Adrenal gland (tissue), 5 donors: ENCODE results near the gene TMX1.

ENCODE experiments used
- CTCF ChIP-seq, 6 experiments: fragments of 450-650 bp in 4 of 6; fragments of 200-600 bp in 2 of 6; sonication (generic) in 1 of 6; IDR thresholded peaks; 1 replicate in 5 of 6; 2 replicates in 1 of 6; pipeline versions ENCODE4 v1.5.1 to v1.8.0; 2016 to 2021; ENCODE audit warnings: antibody characterized with exemption in 6 of 6, mild to moderate bottlenecking in 2 of 6, moderate library complexity in 1 of 6
- POLR2A ChIP-seq, 2 donors: fragments of 450-650 bp; IDR thresholded peaks; one replicate each; pipeline ENCODE4 v1.6.1; 2017; ENCODE audit warnings: antibody characterized with exemption in 2 of 2, mild to moderate bottlenecking in 2 of 2, moderate library complexity in 1 of 2
- donor health status: DM: no; HTN: no; CAD: no.

- TF ChIP-seq POLR2A (IDR thresholded peaks at IDR 0.05) = no peak
- no peak for TF ChIP-seq CTCF (IDR thresholded peaks at IDR 0.05)
Observed at GRCh38 chr14:51262868-51263267, 22.8 kb downstream of the TMX1 start.
